PC-9 (cell line): ENCODE data around the gene CHST11. TPM values are rescaled to one million over a fixed set of nuclear protein-coding genes. Genes with fewer than 3 reads are reported as not detected.

Experiments used
- BruUV-seq: library from RNA; stranded (reverse); fragments of 400-500 nt; replicated peaks from 2 replicates; lab custom pipeline; 2021; lab: Mats Ljungman, UMichigan
- CTCF ChIA-PET: fragments of 300-600 bp; sonication (Branson Sonifier 250); formaldehyde crosslinking; loops from one replicate; lab custom pipeline; 2022; ENCODE audit warnings: antibody characterized with exemption; lab: Charles Lee
- POLR2A ChIA-PET: fragments of 300-600 bp; sonication (Branson Sonifier 250); formaldehyde crosslinking; loops from one replicate; lab custom pipeline; 2022; ENCODE audit warnings: antibody characterized with exemption; ENCODE audit not compliant: unreplicated experiment; lab: Charles Lee
- DNase-seq, 2 experiments: peaks; one replicate each; pipeline versions ENCODE4 v3.0.0 to v3.0.0-alpha.2; 2015 to 2022; ENCODE audit warnings: mixed read lengths in 1 of 2
- H2AFZ ChIP-seq: fragments of 200-600 bp; sonication (generic); 2 replicates; pipeline ENCODE4 v1.8.1; 2017; ENCODE audit warnings: antibody characterized with exemption
- H3F3A ChIP-seq: fragments of 200-600 bp; sonication (generic); 2 replicates; pipeline ENCODE4 v1.8.1; 2017; ENCODE audit warnings: antibody characterized with exemption, mild to moderate bottlenecking, low read depth; ENCODE audit not compliant: insufficient read depth
- H3K27ac ChIP-seq: fragments of 200-600 bp; sonication (generic); 2 replicates; pipeline ENCODE4 v1.6.1; 2016; ENCODE audit warnings: mixed run types
- H3K27me3 ChIP-seq: fragments of 200-600 bp; sonication (generic); 2 replicates; pipeline ENCODE4 v1.6.1; 2016; ENCODE audit warnings: low read depth, mixed run types; ENCODE audit not compliant: insufficient read depth
- H3K36me3 ChIP-seq: fragments of 200-600 bp; sonication (generic); 2 replicates; pipeline ENCODE4 v1.6.1; 2016; ENCODE audit warnings: low read depth, mixed run types
- H3K4me1 ChIP-seq: fragments of 200-600 bp; sonication (generic); replicated peaks from 2 replicates; pipeline ENCODE4 v1.6.1; 2016; ENCODE audit warnings: mixed run types; ENCODE audit not compliant: insufficient read depth
- H3K4me2 ChIP-seq: fragments of 200-600 bp; sonication (generic); 2 replicates; pipeline ENCODE4 v1.6.1; 2017; ENCODE audit warnings: mixed run types
- H3K4me3 ChIP-seq: fragments of 200-600 bp; sonication (generic); 2 replicates; pipeline ENCODE4 v1.6.1; 2016; ENCODE audit warnings: mixed run types
- H3K79me2 ChIP-seq: fragments of 200-600 bp; sonication (generic); 2 replicates; pipeline ENCODE4 v1.6.1; 2017; ENCODE audit warnings: low read depth, mixed run types
- H3K9me2 ChIP-seq: fragments of 200-600 bp; sonication (generic); 2 replicates; pipeline ENCODE4 v1.8.1; 2017; ENCODE audit warnings: mild to moderate bottlenecking; ENCODE audit not compliant: insufficient read depth
- H3K9me3 ChIP-seq: fragments of 200-600 bp; sonication (generic); 2 replicates; pipeline ENCODE4 v1.8.1; 2016; ENCODE audit warnings: low read depth; ENCODE audit not compliant: insufficient read depth
- H4K20me1 ChIP-seq: fragments of 200-600 bp; sonication (generic); 2 replicates; pipeline ENCODE4 v1.8.1; 2017; ENCODE audit not compliant: insufficient read depth
- CTCF ChIP-seq: fragments of 200-600 bp; sonication (generic); conservative IDR thresholded peaks from 2 replicates; pipeline ENCODE4 v1.6.1; 2017; ENCODE audit warnings: mixed run types, antibody characterized with exemption, mild to moderate bottlenecking, moderate library complexity
- EZH2 ChIP-seq: fragments of 200-600 bp; sonication (generic); IDR thresholded peaks from 2 replicates; pipeline ENCODE4 v1.8.0; 2017; ENCODE audit warnings: antibody characterized with exemption, low read depth
- intact Hi-C: fragments of 100-400 bp; cut with micrococcal nuclease; formaldehyde crosslinking; loops from one replicate; pipeline ENCODE4 v1.10.0; 2022; ENCODE audit not compliant: unreplicated experiment
- total RNA-seq: library from RNA; stranded (reverse); gene quantifications from 2 replicates; pipeline ENCODE4 v1.2.3, GENCODE V29; 2021

Gene CHST11
- total RNA-seq, 1 experiment from 2014 or later: 39.9 TPM

GRCh38 chr12:104479123-104479662 lies 22.4 kb downstream of the CHST11 start:
- CTCF ChIA-PET: no interaction called here
- H3K79me2 ChIP-seq: peaks cover 92% of the 10 kb centered on the region

GRCh38 chr12:104480012-104480411 lies 23.3 kb downstream of the CHST11 start:
- Histone ChIP-seq H3K9me3 (no peaks in the 10 kb centered on the region), H3K9me2 (no peaks in the 10 kb centered on the region), H3K4me1 (peaks cover 25% of the 10 kb centered on the region), H2AFZ (no peak overlapping the region), H3K27ac (peak overlapping the region; percentile 67), H3K4me2 (no peak overlapping the region), H3F3A (peaks cover 35% of the 10 kb centered on the region), H3K79me2 (peaks cover 92% of the 10 kb centered on the region), H3K4me3 (no peak overlapping the region), H4K20me1 (peaks cover 16% of the 10 kb centered on the region), H3K36me3 (peaks cover 31% of the 10 kb centered on the region), H3K27me3 (no peaks in the 10 kb centered on the region)
- TF ChIP-seq EZH2: no peak
- TF ChIP-seq CTCF: no peak
- DNase-seq: no peak
- ChIA-PET CTCF (no interaction called here), POLR2A (no interaction called here)
- intact Hi-C loops: no loop called here
- no TSS peak for BruUV-seq

More at GRCh38 chr12:104479123-104479662, 22.4 kb downstream of the CHST11 start:
- intact Hi-C loops: no loop called here
- POLR2A ChIA-PET: no interaction called here
- TF ChIP-seq EZH2 (no peak), CTCF (no peak)
- Histone ChIP-seq H2AFZ (no peak overlapping the region), H3K9me2 (no peaks in the 10 kb centered on the region), H3K4me1 (peaks cover 25% of the 10 kb centered on the region), H3K4me2 (no peak overlapping the region), H3K4me3 (no peak overlapping the region), H3K27ac (0 out of 2 replicates have a peak overlapping the region, but pooled peaks have one; percentile 27), H3K9me3 (no peaks in the 10 kb centered on the region), H3K36me3 (peaks cover 31% of the 10 kb centered on the region), H3K27me3 (no peaks in the 10 kb centered on the region), H4K20me1 (peaks cover 13% of the 10 kb centered on the region), H3F3A (peaks cover 30% of the 10 kb centered on the region)
- no peak for DNase-seq
- BruUV-seq: no TSS peak

GRCh38 chr12:104480826-104481440 lies 24.2 kb downstream of the CHST11 start:
- TF ChIP-seq CTCF: no peak
- TF ChIP-seq EZH2: no peak
- H3K4me2 ChIP-seq: 0 out of 2 replicates have a peak overlapping the region, but pooled peaks have one; percentile 0
- ChIA-PET POLR2A (no interaction called here), CTCF (no interaction called here)
- peaks cover 23% of the 10 kb centered on the region for H4K20me1 ChIP-seq
- H3K27ac ChIP-seq: peak overlapping the region; percentile 67
- peaks cover 31% of the 10 kb centered on the region for H3K36me3 ChIP-seq
- no peak for DNase-seq
- peaks cover 37% of the 10 kb centered on the region for H3F3A ChIP-seq
- intact Hi-C loops: no loop called here
- peaks cover 25% of the 10 kb centered on the region for H3K4me1 ChIP-seq
- no TSS peak for BruUV-seq
- no peak overlapping the region for H2AFZ ChIP-seq
- no peaks in the 10 kb centered on the region for H3K9me3 ChIP-seq
- no peaks in the 10 kb centered on the region for H3K27me3 ChIP-seq
- H3K9me2 ChIP-seq: no peaks in the 10 kb centered on the region
- H3K4me3 ChIP-seq: no peak overlapping the region
- peaks cover 98% of the 10 kb centered on the region for H3K79me2 ChIP-seq
